Smooth muscle cell (in vitro differentiated cells): Measurements from ENCODE around the gene PELO. TPM values are rescaled to one million over a fixed set of nuclear protein-coding genes. Genes with fewer than 3 reads are reported as not detected.

ENCODE experiments used
- DNase-seq: peaks from one replicate; lab custom pipeline; 2025; ENCODE audit not compliant: unreplicated experiment; lab: John Stamatoyannopoulos, UW
- H2AFZ ChIP-seq: fragments of 200-600 bp; sonication (generic); 2 replicates; pipeline ENCODE4 v1.6.0; 2016; ENCODE audit warnings: antibody characterized with exemption, low read depth, mild to moderate bottlenecking
- H3F3A ChIP-seq: fragments of 200-600 bp; sonication (generic); 2 replicates; pipeline ENCODE4 v1.6.0; 2017; ENCODE audit warnings: antibody characterized with exemption, low read depth
- H3K27ac ChIP-seq: fragments of 200-600 bp; sonication (generic); 2 replicates; pipeline ENCODE4 v1.5.1; 2016; ENCODE audit warnings: low read depth, mild to moderate bottlenecking
- H3K27me3 ChIP-seq: fragments of 200-600 bp; sonication (generic); 2 replicates; pipeline ENCODE4 v1.6.1; 2016; ENCODE audit warnings: low read depth, mild to moderate bottlenecking
- H3K36me3 ChIP-seq: fragments of 200-600 bp; sonication (generic); 2 replicates; pipeline ENCODE4 v1.5.1; 2016; ENCODE audit warnings: low read depth
- H3K4me1 ChIP-seq: fragments of 200-600 bp; sonication (generic); 2 replicates; pipeline ENCODE4 v1.5.1; 2016; ENCODE audit warnings: low read depth
- H3K4me2 ChIP-seq: fragments of 200-600 bp; sonication (generic); 2 replicates; pipeline ENCODE4 v1.6.0; 2016; ENCODE audit warnings: mild to moderate bottlenecking
- H3K4me3 ChIP-seq: fragments of 200-600 bp; sonication (generic); 2 replicates; pipeline ENCODE4 v1.5.1; 2016; ENCODE audit warnings: mild to moderate bottlenecking
- H3K79me2 ChIP-seq: fragments of 200-600 bp; sonication (generic); 2 replicates; pipeline ENCODE4 v1.6.0; 2016; ENCODE audit warnings: low read depth, mild to moderate bottlenecking
- H3K9ac ChIP-seq: fragments of 200-600 bp; sonication (generic); 2 replicates; pipeline ENCODE4 v1.6.0; 2016; ENCODE audit warnings: low read depth
- H3K9me3 ChIP-seq: fragments of 200-600 bp; sonication (generic); replicated peaks from 2 replicates; pipeline ENCODE4 v1.5.1; 2016; ENCODE audit warnings: low read depth
- H4K20me1 ChIP-seq: fragments of 200-600 bp; sonication (generic); 2 replicates; pipeline ENCODE4 v1.6.0; 2016; ENCODE audit warnings: low read depth
- WGBS: methylation state at CpG from one replicate; pipeline ENCODE4 v1.1.7; 2016; ENCODE audit warnings: low lambda C conversion rate; 5-methylcytosine and 5-hydroxymethylcytosine counted together
- polyA plus RNA-seq: library from polyadenylated mRNA; unstranded; fragments of >200 nt; fragmentation: Nextera tagmentation; extraction: Ambion mirVana; gene quantifications from 2 replicates; pipeline ENCODE4 v1.2.1, GENCODE V29; 2016
- total RNA-seq: library from RNA; depleted of rRNA; stranded (reverse); fragments of >200 nt; gene quantifications from 2 replicates; pipeline ENCODE4 v1.2.3, GENCODE V29; 2014
- TF ChIP-seq, protein P1 (sequence below): fragments of 200-600 bp; sonication (generic); IDR thresholded peaks from 2 replicates; pipeline ENCODE4 v1.5.1; 2017; ENCODE audit warnings: borderline replicate concordance, mild to moderate bottlenecking, antibody characterized with exemption; ENCODE audit not compliant: insufficient read depth, poor library complexity, severe bottlenecking

Gene PELO, protein sequence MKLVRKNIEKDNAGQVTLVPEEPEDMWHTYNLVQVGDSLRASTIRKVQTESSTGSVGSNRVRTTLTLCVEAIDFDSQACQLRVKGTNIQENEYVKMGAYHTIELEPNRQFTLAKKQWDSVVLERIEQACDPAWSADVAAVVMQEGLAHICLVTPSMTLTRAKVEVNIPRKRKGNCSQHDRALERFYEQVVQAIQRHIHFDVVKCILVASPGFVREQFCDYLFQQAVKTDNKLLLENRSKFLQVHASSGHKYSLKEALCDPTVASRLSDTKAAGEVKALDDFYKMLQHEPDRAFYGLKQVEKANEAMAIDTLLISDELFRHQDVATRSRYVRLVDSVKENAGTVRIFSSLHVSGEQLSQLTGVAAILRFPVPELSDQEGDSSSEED
- total RNA-seq (37.0 and 41.3 TPM in 2 replicates), polyA plus RNA-seq (66.1 and 88.2 TPM in 2 replicates)

- peak within 1 kb of the TSS; percentile 90 for H3K27ac ChIP-seq
- H3K36me3 ChIP-seq, result no peaks in the 10 kb centered on the region
- H4K20me1 ChIP-seq, result peaks cover 5% of the 10 kb centered on the region
- DNase-seq, result peak; percentile 84
- peak within 1 kb of the TSS; percentile 85 for H3K4me2 ChIP-seq
- no peaks in the 10 kb centered on the region for H3K9me3 ChIP-seq
- peak within 1 kb of the TSS; percentile 82 for H2AFZ ChIP-seq
- peaks cover 13% of the 10 kb centered on the region for H3K4me1 ChIP-seq
- TF ChIP-seq, protein P1, sequence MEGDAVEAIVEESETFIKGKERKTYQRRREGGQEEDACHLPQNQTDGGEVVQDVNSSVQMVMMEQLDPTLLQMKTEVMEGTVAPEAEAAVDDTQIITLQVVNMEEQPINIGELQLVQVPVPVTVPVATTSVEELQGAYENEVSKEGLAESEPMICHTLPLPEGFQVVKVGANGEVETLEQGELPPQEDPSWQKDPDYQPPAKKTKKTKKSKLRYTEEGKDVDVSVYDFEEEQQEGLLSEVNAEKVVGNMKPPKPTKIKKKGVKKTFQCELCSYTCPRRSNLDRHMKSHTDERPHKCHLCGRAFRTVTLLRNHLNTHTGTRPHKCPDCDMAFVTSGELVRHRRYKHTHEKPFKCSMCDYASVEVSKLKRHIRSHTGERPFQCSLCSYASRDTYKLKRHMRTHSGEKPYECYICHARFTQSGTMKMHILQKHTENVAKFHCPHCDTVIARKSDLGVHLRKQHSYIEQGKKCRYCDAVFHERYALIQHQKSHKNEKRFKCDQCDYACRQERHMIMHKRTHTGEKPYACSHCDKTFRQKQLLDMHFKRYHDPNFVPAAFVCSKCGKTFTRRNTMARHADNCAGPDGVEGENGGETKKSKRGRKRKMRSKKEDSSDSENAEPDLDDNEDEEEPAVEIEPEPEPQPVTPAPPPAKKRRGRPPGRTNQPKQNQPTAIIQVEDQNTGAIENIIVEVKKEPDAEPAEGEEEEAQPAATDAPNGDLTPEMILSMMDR, result peak; percentile 43
- WGBS, result 2% methylated on average over 59 of the region's 61 CpGs
- peak within 1 kb of the TSS; percentile 79 for H3K9ac ChIP-seq
- H3F3A ChIP-seq, result peaks cover 17% of the 10 kb centered on the region
- H3K4me3 ChIP-seq, result peak within 1 kb of the TSS; percentile 76
- no peaks in the 10 kb centered on the region for H3K27me3 ChIP-seq
- peaks cover 49% of the 10 kb centered on the region for H3K79me2 ChIP-seq
Measured at GRCh38 chr5:52787600-52788504, at the start of gene PELO, which contains the start of gene ITGA1. Gene PELO (plus strand): TSS chr5:52787916. CDS start chr5:52800395, 12,479 bp downstream. Gene ITGA1 (plus strand): TSS chr5:52787916. CDS start chr5:52788354, 438 bp downstream.

GRCh38 chr5:52738095-52738506, 49.6 kb upstream of the PELO start:
- DNase-seq, result no peak
- TF ChIP-seq, protein P1, result no peak
- Histone ChIP-seq H4K20me1 (no peaks in the 10 kb centered on the region), H3F3A (no peaks in the 10 kb centered on the region), H3K36me3 (no peaks in the 10 kb centered on the region), H3K4me3 (no peak overlapping the region), H3K27me3 (no peaks in the 10 kb centered on the region), H3K27ac (peak overlapping the region; percentile 13), H3K4me2 (no peak overlapping the region), H3K9ac (no peak overlapping the region), H2AFZ (no peak overlapping the region), H3K9me3 (no peaks in the 10 kb centered on the region), H3K4me1 (no peaks in the 10 kb centered on the region), H3K79me2 (no peaks in the 10 kb centered on the region)

- Histone ChIP-seq H2AFZ (no peak overlapping the region), H4K20me1 (no peaks in the 10 kb centered on the region), H3K79me2 (no peaks in the 10 kb centered on the region), H3K27me3 (no peaks in the 10 kb centered on the region), H3K4me3 (no peak overlapping the region), H3F3A (peaks cover 7% of the 10 kb centered on the region), H3K4me1 (peaks cover 7% of the 10 kb centered on the region), H3K4me2 (no peak overlapping the region), H3K9me3 (no peaks in the 10 kb centered on the region), H3K27ac (no peak overlapping the region), H3K36me3 (no peaks in the 10 kb centered on the region), H3K9ac (no peak overlapping the region)
- WGBS, result 61% methylated on average over 2 of the region's 2 CpGs
- DNase-seq, result no peak
- TF ChIP-seq, protein P1, result no peak
Measured at GRCh38 chr5:52740007-52740406, 47.7 kb upstream of the PELO start.
